Measurements from ENCODE around the gene PIM3. TPM values are rescaled to one million over a fixed set of nuclear protein-coding genes. Genes with fewer than 3 reads are reported as not detected.

The PIM3 gene
- total and polyA plus RNA-seq, 10 of the 15 experiments (the other 5 are each of a cell fraction or from before 2014, with no cell fraction given), result 0.31 to 60.8 (median 12.4) TPM

DNA sequence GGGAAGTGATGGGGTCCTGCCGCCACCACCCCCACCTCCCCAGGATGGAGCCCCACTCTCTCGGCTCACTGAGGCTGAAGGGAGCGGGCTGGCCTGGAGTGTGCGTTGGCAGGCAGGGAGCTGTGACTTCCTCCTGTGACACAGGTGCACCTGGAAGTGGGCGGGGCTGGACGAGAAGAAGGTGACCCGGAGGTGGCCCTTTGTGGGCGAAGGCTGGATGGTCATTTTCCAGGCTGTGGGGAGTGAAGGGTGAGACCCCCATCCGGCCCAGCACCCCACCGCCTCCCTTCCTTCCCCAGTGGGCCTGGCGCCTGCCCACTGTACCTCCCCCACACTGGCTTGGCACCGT is 36.7 kb downstream of the PIM3 start (continued):
- TF ChIP-seq NBN (IDR thresholded peaks at IDR 0.05) (no peak), SREBF2 (IDR thresholded peaks at IDR 0.05; ENCODE audit: low read length) (no peak)

DNA sequence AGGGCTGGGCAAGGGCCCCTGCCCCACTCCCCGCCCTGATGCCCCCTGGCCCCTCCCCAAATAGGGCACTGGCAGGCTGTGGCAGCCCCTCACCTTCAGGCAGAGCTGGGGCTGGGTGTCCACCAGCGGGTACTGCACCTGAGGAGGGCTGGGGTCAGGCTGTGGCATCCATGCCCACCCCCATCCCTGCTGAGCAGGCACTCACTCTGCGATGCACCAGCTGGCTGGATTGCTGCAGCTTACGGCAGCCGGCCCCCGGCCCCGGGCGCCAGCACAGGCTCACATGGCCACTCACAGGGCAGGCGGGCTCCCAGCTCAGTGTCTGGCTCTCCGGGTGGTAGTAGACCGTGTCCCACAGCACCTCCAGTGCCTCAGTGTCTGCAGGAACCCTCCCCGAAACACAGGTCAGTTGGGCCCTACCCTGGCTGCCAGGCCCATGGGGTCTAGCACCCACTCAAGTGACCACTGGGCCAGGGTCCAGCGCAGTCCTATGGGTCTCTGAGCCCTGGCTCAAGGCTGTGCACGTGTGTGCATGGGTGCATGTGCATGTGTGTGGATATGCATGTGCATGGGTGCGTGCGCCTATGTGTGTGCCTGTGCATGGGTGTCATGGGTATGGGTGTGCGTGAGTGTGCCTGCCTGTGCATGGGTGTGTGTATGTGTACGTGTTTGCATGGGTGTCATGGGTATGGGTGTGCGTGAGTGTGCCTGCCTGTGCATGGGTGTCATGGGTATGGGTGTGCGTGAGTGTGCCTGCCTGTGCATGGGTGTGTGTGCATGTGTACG is 37.6 kb downstream of the PIM3 start:
- H2AFZ ChIP-seq (ENCODE audit: control insufficient read depth, low read depth, low read length), result no peak overlapping the region
- no TSS peak for BruUV-seq (replicated peaks)
- no peaks in the 10 kb centered on the region for H3K9me3 ChIP-seq (replicated peaks; ENCODE audit: control insufficient read depth, insufficient read depth, low read length)
- no peaks in the 10 kb centered on the region for H3K27me3 ChIP-seq (replicated peaks in 1 of 2; ENCODE audit: control insufficient read depth in 2 of 2, insufficient read depth in 2 of 2, low read length in 1 of 2)
- H4K20me1 ChIP-seq (ENCODE audit: control insufficient read depth, insufficient read depth), result no peaks in the 10 kb centered on the region
- RAD21 ChIA-PET (ENCODE audit: unreplicated experiment), result no interaction called here
- DNase-seq (ENCODE audit: low read depth, low spot score) (no peak), ATAC-seq (no peak), FAIRE-seq (no peak)
- intact Hi-C loops (cut with micrococcal nuclease; ENCODE audit: unreplicated experiment), result no loop called here
- H3K27ac ChIP-seq (ENCODE audit: control insufficient read depth, insufficient read depth), result no peak overlapping the region
- 64% methylated on average over 20 of the region's 21 CpGs for WGBS (ENCODE audit: insufficient coverage, insufficient replicate concordance, low lambda C conversion rate, missing lambda C conversion rate)
- no peaks in the 10 kb centered on the region for H3K79me2 ChIP-seq (ENCODE audit: control insufficient read depth, insufficient read depth, low read length)
- POLR2A ChIA-PET, result no interaction called here
- CTCF ChIA-PET, result interaction anchor here (0.7 kb wide), 1 partner anchor 67 kb away, joined by 4 read pairs; no protein-coding TSS in a partner anchor
- H3K4me1 ChIP-seq (ENCODE audit: control insufficient read depth, insufficient read depth, low read length), result no peaks in the 10 kb centered on the region
- TF ChIP-seq ZBTB33 (IDR thresholded peaks at IDR 0.05), result no peak
- no peak for TF ChIP-seq TCF7 (IDR thresholded peaks at IDR 0.05; ENCODE audit: borderline replicate concordance)
- peak; percentile 17 for TF ChIP-seq PBX3 (IDR thresholded peaks at IDR 0.05; ENCODE audit: insufficient replicate concordance, low read depth, low read length)
- TF ChIP-seq, protein P1, sequence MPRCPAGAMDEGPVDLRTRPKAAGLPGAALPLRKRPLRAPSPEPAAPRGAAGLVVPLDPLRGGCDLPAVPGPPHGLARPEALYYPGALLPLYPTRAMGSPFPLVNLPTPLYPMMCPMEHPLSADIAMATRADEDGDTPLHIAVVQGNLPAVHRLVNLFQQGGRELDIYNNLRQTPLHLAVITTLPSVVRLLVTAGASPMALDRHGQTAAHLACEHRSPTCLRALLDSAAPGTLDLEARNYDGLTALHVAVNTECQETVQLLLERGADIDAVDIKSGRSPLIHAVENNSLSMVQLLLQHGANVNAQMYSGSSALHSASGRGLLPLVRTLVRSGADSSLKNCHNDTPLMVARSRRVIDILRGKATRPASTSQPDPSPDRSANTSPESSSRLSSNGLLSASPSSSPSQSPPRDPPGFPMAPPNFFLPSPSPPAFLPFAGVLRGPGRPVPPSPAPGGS (IDR thresholded peaks at IDR 0.05; ENCODE audit: borderline replicate concordance, insufficient read depth, low read depth, low read length, poor library complexity, severe bottlenecking), result peak; percentile 75
- no peak for TF ChIP-seq USF1 (IDR thresholded peaks at IDR 0.05; ENCODE audit: borderline replicate concordance, extremely low read length, insufficient read depth, low read depth, low read length)
- in situ Hi-C loops (cut with MboI), result no loop called here
- H3K36me3 ChIP-seq (ENCODE audit: control insufficient read depth in 2 of 2, insufficient read depth in 2 of 2, low read length in 1 of 2), result no peaks in the 10 kb centered on the region
- SMC1A ChIA-PET (ENCODE audit: uncharacterized antibody, unreplicated experiment), result no interaction called here
- no peak overlapping the region for H3K4me2 ChIP-seq (ENCODE audit: control insufficient read depth, insufficient read depth)
- no peak overlapping the region for H3K4me3 ChIP-seq
- H3K9ac ChIP-seq (ENCODE audit: control insufficient read depth, insufficient read depth, low read length), result no peak overlapping the region
